NCI-H510A treated with DMSO at 0.1 percent for 48 hours (cell line): Measurements from ENCODE around the gene MTUS2.

Experiments
- DNase-seq: peaks from one replicate; lab custom pipeline; 2025; lab: John Stamatoyannopoulos, UW

Gene MTUS2

DNA sequence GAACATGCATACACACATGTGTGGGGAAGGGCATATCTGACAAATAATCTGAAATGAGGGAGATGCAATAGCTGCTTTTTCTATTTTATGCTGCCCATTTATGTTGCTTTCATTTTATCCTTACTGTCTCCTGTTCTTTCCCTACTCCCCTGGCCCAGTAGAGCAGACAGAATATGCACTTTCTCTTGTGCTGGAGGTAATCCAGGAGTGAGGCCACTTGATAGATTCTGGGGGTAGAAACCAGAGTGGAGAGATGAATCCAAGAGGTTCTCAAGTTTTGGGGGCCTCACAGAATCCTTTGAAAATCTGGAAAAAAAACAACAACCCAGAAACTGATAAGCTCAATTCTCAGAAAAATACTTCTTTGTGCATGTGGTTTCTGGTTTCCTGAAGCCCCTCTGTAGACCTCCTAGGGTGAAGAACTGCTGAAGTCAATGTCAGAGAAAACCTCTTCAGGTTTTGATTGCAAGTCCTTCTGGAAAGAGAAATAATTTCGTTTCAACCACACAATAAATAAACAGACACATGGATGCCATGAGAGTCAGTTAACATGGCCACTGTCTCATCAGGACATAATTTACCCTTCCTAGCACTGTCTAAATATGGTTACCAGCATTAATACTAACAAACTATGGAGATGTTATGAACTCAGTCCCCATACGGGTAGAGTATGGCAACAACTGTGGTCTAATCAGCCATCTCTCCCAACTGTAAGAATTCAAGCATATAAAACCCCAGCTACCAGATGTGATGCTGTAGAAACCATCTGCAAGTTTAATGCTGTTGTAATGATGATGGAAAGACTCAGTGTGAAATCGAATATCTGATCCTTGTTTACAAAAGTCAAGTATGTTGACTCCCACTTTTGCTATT, 419.8 kb downstream of the MTUS2 start:
- DNase-seq = peak; percentile 11

GRCh38 chr13:29254626-29255370, 434.7 kb downstream of the MTUS2 start:
- no peak for DNase-seq

GRCh38 chr13:29255567-29255966, 435.4 kb downstream of the MTUS2 start:
- DNase-seq = no peak

- DNase-seq = no peak
These were observed 440.5 kb downstream of the MTUS2 start for GRCh38 chr13:29260684-29261083.

DNA sequence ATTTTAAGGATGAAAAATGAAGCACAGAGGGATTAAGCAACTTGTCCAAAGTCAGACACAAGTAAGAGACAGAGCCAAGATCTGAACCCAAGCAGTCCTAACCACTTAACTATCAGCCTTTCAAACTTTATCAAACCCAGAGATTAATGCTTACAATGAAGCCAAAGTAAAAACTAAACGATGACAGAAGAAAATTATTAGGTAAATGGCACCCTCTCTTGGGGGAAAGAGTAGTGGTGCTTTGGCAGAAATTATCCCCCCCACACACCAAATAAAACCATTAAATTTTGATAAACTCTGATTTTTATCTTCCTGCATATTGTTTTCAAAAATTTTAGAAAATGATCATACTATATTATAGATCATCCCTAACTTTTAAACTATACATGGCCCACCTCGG, 446.1 kb downstream of the MTUS2 start:
- no peak for DNase-seq

DNA sequence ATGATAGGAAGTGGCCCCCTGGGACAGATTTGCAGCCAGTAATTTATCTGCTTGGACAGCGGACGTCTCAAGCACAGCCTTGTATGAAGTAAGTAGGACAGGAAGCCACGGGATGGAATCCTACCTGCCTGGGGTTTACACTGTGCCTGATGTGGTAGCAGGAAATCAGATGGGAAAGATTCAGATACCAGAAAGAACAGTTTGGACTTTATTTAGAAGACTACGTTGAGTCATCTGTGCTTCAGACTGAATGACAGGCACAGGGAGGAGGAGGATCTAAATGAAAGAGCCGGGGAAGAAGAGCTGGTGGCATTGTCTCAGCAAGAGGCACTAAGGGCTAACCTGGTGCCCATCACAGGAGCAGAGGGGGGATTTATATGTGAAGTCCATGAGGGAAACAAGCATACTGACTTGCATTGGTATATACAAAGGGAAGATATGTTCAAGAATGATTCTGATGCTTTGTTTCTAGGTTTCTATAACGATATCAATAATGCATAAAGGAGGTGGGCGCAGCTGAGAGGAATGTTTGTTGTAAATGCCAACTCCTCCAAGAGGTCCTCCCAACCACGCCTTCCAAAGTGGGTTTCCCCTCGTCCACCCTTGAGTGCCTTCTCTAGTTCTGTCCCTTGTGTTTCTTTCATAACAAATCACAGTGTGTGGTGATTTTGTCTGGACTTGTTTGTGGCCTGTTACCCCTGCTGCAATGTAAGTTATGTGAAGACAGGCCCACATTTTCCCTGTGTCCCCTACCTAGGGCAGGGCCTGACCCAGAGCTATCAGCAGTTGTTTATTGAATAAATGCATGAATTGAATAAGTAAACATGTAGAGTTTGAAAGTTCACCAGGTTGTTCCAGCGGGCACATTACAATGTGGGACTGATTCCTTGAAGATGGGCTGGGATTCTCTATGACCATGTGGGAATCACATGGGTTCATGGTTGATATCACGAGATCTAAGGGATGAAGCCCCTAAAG, 446.9 kb downstream of the MTUS2 start:
- no peak for DNase-seq

DNA sequence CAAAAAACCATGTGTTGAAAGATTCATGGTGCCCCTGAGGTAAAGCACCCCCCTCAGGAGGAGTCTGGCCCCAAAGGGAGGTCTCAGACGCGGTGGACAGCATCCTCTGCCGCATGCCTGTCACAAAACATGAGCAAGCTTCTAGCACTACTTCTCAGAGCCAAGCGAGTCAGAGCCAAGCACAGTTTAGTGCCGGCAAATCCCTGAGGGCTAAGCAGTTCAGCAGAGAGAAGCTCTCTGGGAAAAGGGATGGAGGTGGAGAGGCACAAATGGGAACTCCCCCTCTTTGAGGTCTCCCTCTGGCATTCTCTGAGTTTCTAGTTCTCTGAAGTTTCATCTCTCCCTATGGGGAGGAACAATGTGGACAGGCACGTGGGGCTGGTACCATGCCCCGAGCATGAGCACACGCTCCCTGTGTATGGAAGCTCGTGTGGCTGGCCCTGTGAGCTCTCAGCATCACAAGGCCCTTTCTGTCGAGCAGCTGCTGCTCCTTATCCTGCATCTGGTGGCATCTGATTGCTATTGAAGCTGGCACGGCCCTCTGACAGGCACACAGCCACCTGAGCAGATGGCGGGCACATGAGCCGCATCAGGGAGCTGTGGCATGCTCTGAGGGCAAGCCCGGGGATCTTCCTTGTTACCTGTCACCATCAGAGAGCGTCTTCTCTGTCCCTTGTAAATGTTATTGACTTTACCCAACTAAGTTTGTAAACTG, 450.3 kb downstream of the MTUS2 start:
- DNase-seq = no peak

DNA sequence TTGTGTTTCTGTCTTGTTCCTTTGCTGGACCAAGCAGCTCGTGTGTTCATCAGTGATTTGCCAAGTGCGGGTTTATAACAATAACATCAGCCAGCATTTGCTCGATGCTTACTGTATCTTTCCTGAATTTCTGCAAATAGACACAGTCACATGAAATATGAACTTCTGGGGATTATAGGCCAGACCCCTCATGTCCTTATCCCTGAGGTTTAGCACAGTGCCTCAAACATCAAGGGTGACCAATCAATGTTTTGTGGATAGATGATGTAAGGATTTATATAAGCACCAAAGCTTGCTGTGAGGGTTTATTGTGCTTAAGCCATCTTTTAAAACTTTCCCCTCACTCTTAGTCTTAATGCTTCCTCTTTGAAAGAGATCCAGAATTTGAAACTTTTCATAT, 451.5 kb downstream of the MTUS2 start:
- DNase-seq = no peak

DNA sequence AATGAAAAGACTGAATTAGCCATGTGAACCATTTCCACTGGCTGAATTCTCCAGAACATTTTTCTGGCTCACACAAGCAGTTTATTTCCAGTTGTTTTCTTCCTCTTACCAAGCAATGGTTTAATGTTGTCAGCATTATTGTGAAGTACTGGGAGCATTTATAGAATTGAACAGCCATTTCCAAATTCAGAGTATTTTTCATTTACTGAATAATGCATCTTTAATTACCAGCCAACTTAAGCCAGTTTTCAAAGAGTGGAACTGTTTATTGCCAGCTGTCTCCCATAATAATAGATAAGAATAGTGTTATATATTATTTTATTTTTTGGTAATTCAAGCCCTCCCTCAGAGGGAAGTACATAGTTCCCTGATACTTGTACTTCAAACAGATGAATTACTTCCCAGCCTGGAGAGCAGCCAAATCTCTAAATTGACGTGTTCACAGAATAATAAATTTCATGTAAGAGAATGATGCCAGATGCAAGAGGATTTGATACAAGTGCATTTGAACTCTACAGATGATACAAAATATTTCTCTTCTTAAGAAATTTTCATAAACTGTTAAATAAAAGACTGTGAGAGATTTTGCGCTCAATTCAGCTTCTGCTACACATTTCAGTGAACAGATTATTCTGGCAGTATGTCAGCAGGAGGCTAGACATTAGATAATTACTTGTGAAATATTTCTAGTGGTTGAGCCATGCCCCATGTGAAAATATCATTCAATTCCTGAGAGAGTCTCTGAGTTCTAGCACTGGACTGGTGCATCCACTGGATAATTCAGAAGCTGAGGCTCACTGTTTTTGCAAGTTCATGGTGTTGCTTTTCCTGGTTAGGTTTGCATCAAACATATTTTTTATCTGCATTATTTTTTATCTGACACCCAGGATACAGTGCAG, 459.5 kb downstream of the MTUS2 start:
- DNase-seq = no peak

DNA sequence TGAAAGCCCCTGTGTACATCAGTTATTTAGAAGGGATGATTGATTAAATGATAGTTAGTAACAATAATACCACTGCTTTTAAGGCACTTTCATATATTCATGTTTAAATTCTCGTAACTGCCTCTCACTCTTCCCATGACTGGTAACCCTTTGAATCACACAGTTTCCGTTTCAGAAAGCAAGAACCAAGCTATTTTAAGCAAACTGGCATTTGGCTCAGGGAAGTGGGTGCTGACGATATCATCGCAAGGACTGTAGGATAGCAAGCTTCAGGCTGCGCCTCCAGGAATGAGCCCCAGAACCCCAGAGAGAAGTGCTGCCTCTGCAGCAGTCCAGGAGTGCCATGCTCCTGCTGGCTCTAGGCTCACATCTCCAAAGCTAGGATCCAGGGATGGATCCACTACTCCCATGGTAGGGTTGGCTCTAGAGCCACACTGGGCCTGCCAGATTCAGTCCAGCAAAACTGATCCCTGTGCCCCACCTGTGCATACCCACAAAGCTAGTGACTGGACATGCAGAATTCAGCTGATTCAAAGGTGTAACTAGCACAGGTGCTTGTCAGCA, 461.9 kb downstream of the MTUS2 start:
- no peak for DNase-seq

DNA sequence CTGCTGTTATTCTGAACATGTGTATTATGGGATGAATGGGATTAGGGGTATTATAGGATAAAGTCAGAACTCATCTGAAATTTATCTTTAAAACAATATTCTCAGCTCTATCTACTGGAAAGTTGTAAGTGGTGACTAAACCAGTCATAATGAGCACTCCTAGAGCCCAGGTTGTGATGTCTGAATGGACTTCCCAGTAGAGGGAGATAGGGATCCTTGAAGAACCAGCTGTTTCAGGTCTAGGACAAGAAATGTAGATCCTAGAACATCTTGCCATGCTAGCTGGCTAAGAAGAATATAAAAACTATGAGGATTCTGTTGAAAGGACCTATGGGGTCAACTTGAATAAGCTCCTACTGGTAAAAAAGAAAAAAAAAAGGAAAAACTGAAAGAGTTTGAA, 464.6 kb downstream of the MTUS2 start:
- no peak for DNase-seq

DNA sequence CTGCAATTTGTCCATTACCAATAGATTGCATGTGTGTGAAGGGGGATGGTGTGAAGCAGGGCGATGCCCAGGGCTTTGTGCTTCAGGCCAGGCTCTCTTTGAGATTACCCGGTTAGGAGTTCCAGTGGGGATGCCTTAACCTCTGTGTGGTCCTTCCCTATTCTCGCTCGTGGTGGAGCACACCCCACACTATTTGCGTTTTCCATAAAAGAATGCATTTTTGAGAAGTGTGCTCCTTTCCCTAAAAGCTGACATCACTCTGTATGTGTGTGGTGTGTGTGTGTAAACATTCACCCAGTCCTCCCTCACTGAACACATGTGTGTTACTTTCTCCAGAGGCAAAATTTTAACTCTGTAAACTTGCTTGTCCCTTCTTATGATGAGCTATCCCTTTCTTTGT, 467.1 kb downstream of the MTUS2 start:
- DNase-seq = no peak

DNA sequence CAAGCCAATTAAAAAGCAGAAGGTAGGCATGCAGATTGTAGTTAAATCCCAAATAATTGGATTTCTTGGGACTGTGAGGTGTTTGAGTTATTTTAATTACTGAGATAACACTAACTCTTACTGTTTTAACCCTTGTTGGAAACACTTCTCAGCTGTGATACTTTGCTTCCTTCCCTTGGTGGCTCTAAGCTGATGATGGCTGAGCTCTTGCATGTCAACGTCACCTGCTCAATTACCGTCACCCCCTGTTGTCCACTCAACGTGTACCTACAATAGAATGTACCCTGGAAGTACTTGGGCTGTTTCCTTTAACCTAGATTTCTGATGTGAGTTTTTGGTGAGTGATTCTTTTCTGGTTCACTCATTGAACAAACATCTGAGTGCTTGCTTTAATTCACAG, 471.9 kb downstream of the MTUS2 start:
- DNase-seq = no peak

DNA sequence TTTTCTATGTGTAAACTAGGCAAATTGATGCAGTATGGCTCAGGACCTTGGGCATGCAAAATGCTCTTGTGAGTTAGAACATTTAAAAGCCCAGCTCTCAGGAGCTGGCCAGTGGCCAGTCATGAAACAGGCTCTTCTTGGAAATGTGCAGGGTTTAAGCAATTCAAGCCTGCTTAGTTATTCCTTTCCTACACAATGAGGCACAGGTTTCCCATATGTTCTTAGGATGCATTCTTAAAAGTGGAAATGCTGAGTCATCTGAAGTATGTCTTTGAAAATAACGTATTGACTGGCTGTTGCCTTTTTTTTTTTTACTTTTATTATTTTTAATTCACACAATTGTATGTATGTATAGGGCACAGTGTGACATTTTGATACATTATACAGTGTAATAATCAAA, 474.7 kb downstream of the MTUS2 start:
- no peak for DNase-seq

DNA sequence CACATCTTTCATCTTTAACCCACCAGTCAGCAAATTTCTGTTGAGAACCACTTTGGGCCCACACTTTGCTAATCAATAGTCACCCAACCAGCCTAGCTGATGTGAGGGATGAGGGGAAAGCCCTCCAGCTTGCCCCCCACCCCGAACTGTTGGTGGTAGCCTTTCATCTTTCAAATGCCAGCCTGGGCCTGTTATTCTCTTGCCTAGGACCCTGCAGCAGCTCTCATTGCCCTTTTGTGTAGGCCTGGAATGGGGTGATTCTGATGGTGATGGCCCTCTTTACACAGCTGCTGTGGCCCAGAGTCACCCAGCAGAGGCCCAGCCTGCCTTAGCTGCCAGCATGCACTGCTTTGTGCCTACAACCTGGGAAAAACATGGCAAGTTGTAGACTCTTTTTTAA, 480.9 kb downstream of the MTUS2 start:
- no peak for DNase-seq

DNA sequence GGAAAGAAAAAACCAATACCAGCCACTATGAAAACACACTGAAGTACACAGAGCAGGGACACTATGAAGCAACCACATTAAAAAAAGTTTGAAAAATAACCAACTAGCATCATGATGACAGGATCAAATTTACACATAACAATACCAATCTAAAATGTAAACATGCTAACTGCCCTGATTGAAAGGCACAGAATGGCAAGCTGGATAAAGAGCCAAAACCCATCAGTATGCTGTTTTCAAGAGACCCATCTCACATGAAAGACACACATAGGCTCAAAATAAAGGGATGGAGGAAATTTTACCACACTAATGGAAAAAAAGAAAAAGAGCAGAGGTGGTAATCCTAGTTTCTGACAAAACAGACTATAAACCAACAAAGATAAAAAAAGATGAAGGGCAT, 484.0 kb downstream of the MTUS2 start:
- DNase-seq = no peak

GRCh38 chr13:29310806-29311205, 490.7 kb downstream of the MTUS2 start:
- DNase-seq = no peak

- DNase-seq = no peak
These were observed 495.7 kb downstream of the MTUS2 start for GRCh38 chr13:29315847-29316246.

DNA sequence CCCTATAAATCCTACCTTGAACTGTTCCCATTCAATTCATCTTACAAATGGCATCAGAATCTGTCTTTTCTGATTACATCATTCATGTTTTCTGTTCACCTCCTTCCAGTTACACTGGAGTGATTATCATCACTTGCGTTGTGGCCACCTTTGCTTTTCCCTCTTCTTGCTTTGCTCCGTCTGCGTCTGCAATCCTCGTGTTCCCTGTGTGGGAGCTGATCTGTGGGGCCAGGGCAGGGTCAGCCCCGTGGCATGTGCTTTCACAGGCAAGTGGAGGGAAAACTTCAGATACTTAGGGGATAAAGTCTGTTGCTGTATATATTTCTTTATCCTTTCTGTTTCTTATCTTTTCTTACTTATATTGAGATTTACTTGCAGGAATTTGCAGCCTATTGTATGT, 497.7 kb downstream of the MTUS2 start:
- no peak for DNase-seq

DNA sequence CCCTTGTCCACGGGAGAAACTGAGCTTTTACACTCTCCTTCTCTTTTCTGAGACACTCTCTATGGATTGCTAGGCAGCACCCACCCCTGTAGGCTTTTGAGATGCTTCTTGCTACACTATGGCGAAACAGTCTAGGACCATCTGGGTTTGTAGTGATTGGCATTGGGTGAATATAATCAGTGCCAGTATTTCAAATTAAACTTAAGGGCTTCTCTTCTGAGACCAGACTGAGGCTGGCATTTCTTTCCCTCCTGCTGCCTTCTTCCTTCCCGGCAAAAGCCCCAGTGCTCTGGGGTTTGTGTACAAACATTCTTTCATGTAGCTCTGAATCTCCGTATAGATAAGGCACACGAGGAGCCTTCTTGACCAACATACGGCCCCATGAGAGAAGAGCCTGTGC, 498.6 kb downstream of the MTUS2 start:
- DNase-seq = no peak
